GM21529 (cell line): ENCODE measurements around the gene ENDOG.

Source experiments
- ATAC-seq: cut with Tn5 transposase; IDR thresholded peaks from one replicate; pipeline ENCODE4 v1.9.1; 2021; ENCODE audit not compliant: unreplicated experiment

ENDOG gene

DNA sequence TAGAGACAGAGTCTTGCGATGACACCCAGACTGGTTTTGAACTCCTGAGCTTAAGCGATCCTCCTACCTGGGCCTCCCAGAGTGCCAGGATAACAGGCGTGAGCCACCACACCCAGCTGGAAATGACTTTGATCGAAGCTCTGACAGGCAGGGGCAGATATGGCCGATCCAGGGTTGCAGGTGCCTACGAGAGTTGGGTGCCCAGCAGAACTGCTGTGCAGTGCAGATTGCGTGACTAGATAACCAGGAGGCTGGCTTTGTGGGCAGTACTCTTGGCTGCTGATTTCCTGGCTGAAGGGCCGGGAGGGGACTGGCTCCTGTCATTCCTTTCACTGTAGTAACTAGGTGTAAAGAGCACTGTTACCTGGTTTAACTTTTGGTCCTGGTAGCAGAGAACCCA, 19.4 kb upstream of the ENDOG start:
- ATAC-seq = no peak

DNA sequence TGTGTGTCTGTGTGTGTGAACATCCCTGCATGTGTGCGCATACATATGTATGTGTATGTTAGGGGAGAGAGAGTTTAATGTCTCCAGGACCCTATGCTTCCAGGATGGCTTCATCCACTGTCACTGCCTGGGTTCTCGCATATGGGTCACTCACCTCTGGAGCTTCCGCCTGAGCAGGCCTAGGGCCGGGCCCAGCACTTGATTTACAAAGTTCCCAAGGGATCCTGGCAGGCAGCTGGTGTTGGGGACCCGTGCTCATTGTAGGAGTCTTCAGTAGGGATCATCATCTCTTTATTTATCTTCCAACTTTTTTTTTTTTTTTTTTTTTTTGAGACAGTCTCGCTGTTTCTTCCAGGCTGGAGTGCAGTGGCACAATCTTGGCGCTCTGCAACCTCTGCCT, 18.2 kb upstream of the ENDOG start:
- ATAC-seq = no peak

DNA sequence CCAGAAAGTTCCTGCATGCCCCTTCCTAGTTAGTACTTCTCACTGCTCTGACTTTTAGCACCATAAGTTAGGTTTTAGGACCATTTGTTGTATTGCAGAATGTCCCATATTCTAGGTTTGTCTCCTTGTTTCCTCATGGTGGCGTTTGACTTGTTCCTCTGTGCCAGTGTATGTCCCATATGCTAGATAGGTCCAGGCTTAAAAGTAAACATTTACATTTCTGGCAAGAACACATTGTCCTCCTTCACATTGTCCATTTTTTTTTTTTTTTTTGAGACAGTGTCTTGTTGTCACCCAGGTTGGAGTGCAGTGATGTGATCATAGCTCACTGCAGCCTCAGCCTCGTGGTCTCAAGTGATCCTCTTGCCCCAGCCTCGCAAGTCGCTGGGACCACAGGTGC, 15.8 kb upstream of the ENDOG start:
- ATAC-seq = no peak

DNA sequence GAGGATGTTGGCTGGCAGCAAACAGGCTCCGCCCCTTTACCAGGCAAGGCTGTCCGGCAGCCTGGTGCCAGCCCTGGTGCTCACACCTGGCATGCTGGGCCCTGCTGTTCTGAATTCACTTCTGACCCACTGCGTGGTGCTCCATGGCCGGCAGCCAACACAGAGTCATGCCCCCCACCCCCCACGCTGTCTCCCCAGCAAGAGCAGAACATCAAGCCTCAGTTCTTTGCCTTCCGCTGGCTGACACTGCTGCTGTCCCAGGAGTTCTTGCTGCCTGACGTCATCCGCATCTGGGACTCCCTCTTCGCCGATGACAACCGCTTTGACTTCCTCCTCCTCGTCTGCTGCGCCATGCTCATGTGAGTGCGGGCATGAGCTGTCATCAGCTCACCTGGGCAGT, 12.6 kb upstream of the ENDOG start:
- ATAC-seq = no peak

DNA sequence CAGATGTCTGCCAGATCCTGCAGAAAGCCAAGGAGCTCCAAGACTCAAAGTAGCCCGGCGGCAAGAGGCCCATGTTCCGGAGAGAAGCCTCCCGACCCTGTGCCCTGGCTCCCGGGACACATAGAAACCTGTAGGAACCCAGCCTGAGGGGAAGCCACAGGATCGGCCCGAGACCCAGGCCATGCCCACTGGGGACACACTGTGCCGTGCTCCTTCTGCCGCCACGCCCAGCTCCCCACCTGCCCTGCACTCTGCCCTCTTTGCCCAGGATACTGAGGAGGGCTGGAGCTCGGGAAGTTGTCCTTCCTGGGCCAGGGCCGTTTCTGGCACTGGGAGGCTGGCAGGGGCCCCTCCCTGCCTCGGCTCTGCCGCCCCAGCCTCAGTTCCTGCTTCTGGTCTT, 10.5 kb upstream of the ENDOG start:
- no peak for ATAC-seq

DNA sequence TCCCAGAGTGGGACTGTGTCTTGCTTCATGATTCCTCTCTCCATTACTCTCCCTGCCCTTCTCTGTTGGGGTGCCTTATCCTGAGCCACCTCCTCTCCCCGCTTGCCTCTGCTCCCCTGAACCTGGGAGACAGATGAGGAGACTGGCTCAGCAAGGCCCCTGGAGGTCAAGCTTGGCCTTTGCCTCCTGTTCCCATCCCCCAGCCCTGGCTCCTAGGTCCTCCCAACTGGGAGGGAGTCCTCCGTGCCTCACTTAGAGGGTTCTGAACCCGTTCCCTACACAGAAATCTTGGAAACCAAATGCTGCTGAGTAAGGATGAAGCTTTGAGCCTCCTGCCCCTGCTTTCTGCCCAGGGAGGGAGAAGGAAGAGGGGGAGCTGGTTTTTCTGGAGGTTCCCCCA, 9.8 kb upstream of the ENDOG start:
- ATAC-seq = no peak

DNA sequence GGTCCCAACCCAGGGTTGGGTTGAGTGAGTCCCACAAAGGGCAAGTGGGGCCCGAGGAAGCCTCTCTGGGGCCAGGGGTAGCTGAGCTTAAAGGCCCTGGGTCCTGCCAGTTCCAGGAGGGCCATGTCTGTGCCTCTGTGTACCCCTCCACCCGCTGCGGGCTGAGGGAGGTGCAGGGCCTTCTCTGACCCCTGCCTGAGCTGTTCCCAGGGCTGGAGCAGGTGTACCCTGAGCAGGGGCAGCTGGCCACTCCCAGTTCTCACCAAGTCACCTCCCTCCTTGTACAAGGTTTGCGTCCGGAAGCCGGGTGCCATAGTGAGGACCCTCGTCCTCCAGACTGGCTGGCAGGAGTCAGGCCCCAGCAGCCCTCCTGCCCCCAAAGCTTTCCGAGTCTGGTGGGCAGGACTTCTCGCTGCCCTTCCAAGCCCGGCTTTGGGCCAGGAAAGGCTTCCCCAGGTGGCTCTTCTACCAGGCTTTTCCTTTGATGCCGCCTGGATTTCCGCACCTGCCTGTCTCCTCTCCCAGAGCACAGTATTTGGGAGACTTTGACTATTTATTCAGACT, 9.2 kb upstream of the ENDOG start:
- ATAC-seq = no peak

DNA sequence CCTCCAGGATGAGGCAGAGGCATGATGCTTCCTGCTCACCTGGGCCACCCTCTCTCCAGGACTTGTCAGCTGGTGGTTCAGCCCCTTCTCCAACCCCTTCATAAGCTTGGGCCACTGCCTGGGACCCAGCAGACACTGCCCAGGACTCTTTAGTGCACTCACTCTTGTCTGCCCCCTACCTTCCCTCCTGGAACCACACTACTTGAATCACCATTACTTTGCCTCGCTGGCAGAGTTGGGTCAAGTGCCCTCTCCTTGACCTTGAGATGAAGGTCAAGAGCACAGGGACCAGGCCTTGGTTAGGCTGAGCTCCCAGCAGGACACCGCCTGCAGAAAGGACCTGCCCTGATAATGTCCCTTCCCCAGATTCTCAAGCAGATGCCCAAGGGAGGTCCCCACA, 8.5 kb upstream of the ENDOG start:
- ATAC-seq = no peak

DNA sequence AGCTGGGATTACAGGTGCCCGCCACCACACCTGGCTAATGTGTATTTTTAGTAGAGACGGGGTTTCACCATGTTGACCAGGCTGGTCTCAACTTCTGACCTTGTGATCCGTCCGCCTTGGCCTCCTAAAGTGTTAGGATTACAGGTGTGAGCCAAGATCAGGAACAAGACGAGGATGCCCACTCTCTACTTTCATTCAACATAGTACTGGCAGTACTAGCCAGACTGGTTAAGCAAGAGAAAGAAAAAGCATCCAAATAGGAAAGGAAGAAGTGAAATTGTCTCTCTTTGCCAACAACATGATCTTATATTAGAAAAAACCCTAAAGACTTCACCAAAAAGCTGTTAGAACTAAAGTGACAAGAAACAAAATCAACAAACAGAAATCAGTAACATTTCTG, 7.4 kb upstream of the ENDOG start:
- no peak for ATAC-seq

DNA sequence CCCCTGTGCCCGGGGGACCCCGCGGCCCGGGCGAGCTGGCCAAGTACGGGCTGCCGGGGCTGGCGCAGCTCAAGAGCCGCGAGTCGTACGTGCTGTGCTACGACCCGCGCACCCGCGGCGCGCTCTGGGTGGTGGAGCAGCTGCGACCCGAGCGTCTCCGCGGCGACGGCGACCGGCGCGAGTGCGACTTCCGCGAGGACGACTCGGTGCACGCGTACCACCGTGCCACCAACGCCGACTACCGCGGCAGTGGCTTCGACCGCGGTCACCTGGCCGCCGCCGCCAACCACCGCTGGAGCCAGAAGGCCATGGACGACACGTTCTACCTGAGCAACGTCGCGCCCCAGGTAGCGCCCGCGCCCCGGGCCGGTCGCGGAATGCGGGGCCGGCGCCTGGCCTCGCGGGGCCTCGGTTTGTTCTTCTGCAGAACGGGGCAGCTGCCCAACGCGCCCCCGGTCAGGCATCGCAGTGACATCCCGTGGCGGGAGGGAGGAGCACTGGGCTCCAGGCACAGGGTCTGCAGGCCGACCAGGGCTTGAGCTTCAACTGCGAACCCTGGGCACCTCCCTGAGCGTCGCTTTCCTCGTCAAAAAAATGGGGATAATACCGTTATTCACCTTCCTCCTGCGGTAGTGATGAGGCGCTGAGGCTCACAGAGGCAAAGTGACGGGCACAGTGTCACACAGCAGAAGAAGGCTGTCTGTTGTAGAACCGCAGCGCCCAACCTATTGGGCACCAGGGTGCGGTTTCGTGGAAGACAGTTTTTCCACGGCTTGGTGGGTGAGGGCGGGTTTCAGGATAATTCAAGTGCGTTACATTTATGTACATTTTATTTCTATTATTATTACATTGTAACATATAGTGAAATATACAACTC, 777 bp downstream of the ENDOG start:
- ATAC-seq = peak; percentile 24

DNA sequence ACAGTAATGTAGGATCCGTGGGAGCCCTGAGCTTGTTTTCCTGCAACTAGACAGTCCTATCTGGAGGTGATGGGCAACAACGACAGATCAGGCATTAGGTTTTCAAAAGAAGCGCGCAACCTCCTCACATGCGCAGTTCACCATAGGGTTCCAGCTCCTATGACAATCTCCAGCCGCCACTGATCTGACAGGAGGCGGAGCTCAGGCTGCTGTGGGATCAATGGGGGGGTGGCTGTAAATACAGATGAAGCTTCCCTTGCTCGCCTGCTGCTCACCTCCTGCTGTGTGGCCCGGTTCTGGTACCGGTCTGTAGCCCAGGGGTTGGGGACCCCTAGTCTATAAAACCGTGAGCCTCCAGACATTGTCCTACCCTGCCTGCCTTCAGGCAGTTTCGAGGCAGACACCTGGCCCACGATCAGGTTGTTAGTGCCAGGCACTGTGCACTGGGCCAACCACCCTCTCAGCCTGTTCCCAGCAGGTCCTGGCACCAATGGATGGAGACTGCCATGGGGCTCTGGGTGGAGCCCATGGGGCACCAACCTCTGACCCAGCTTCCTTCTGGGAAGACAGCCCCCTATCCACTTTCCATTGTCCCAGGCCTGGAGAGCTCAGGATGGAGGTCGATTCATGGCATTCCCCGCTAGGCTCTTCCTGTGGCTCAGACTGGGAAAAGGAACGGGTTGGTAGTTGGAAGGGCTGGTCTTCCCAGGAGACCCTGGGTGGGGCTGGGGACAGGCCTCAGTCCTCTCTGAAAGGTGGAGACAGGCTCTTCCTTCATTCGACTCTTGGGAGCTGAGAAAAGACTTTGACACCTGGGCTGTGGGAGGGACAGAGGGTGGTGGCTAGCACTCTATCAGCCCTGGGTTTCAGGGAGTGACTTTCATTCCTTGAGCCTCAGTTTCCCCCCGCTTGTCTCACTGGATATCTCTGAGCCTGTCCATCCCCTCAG, 1.7 kb downstream of the ENDOG start:
- no peak for ATAC-seq

DNA sequence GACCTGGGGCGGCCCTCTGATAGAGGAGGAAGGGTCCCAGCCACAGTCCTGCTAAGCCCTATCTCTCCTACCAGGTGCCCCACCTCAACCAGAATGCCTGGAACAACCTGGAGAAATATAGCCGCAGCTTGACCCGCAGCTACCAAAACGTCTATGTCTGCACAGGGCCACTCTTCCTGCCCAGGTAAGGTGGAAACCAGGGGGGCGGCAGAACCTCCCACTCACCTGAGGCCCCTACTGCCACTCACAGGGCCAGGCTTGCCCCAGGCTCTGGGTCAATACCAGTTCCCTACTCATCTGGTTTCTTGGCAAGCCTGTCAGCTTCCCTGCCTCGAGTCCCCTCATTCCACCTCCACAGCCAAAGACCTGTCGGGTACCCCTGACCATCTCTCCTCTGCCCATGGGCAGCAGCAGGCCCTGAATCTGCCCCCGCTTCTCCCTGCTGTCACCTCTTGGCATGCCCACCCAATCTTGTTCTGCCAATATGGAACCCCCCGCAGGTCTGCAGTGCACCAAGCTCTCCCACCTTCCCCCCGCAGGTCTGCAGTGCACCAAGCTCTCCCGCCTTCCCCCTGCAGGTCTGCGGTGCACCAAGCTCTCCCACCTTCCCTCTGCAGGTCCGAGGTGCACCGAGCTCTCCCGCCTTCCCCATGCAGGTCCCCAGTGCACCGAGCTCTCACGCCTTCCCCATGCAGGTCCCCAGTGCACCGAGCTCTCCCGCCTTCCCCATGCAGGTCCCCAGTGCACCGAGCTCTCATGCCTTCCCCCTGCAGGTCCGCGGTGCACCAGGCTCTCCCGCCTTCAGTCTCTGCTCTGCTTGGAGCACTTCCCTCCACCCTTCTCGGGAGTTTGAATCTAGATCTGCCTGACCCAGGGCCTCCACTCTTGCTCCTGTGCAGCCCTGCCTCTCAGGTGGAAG, 2.6 kb downstream of the ENDOG start:
- ATAC-seq = no peak

DNA sequence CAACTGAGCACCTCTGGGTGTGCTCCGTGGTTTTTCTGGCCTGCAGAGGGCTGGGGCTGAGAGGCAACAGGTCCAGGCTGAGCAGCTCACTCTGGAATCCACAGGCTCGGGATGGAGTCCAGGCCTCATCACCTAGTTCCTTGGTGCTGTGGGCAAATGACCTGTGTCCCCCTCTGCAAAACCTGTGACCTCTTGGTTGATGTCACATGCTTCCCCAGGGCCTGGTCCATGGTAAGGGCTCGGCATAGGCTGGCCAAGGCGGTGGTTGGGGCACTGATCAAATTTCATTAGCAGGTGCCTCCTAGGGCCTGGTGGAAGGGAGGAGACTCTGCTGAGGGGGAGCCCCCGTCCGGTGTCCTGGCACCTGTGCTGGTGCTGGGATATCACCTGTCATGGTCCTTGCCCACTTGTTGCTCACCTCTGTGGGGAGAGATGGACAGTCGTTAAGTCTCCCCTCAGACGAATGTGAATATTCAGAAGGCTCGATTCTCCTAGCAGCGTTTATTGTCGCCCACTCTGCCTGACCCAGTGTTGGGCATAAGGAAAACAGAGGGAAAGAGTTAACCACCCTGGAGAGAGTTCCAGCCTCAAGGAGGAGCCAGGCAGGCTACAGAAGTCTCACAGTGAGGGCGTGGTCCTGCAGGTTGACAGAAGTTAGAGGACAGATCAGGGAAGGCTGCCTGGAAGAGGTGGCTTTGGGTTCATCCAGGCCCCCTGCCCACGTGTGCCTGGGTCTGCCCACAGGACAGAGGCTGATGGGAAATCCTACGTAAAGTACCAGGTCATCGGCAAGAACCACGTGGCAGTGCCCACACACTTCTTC, 3.5 kb downstream of the ENDOG start:
- ATAC-seq = no peak

DNA sequence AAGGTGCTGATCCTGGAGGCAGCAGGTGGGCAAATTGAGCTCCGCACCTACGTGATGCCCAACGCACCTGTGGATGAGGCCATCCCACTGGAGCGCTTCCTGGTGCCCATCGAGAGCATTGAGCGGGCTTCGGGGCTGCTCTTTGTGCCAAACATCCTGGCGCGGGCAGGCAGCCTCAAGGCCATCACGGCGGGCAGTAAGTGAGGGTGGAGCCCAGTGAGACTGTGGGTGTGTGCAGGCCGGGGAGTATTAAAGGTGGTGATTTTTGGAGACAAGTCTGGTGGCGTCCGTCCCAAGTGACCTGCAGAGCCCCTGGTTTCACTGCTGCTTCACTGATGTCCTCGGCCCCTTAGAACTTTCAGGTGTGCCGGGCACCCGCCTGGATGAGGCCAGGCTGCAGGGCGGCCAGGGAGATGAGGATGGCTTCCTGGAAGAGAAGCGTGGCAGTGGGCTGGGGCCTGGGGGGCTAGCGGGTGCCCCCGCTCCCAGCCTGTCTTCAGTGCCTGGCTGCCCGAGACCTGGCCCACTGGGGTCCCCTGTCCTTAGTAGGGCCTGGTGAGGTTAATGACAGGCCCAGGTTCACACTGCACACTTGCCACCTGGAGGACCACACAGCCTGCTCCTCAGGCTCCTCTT, 4.2 kb downstream of the ENDOG start:
- ATAC-seq = no peak

DNA sequence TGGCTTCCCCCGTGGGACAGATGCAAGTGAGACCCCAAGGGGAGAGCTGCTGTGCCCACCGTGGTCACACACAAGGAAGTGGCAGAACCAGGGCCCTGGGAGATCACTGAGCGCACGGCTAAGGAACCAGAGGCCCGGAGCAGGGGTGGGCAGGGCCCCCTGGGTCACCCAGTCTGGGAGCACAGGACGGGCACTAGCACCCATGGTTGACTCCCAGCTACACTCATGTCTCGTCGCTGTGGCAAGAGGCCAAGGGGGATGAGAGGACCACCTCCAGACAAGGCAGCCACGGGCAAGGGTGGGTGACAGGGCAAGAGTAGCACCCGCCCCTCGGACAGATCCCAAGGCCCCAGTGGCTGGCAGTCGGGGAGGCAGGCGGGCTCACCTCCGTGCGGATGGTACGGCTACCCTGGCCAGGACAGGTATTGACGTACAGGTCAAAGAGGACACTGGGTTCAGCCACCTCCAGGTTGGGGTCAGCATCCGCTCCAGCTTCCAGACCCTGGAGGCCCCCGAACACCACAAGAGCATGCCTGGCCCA, 5.1 kb downstream of the ENDOG start:
- ATAC-seq = no peak

DNA sequence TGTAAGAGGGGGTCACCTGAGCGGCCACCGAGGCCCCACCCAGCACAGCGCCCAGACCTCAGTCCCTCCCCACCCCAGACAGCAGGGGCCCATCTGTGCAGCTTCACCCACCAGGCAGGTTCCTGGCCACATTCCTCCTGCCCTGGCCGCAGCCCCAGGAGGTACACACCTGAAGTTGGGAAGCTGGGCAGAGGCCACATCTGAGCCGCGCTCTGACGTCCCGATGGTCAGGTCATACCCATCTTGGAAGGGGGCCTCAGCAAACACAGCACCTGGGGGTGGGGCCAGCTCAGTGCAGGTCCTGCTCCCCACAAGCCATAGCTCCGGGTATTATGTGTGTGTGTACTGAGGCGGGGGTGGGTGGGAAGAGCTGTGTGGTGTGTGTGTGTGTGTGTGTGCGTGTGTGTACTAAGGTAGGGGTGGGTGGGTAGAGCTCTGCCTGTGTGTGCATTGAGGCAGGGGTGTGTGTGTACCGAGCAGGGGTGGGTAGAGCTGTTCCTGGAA, 5.7 kb downstream of the ENDOG start:
- no peak for ATAC-seq

DNA sequence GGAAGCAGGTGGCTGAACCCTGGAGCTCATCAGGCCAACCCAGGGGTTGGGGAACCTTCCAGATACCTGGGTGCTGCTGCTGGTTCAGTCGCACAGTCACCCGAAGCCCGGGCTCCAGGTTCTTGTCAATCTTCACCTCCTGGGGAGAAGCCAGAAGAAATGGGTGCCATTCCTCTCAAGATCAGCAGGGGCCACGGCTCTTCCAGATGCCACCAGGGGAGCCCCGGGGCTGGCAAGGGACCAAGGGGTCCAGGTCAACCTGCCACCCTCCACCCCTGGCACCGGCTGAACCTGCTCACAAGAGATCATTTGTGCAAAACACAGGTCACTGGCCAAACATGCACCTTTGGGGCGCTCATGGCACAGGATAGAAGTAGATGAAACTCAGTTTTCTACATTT, 6.6 kb downstream of the ENDOG start:
- no peak for ATAC-seq

DNA sequence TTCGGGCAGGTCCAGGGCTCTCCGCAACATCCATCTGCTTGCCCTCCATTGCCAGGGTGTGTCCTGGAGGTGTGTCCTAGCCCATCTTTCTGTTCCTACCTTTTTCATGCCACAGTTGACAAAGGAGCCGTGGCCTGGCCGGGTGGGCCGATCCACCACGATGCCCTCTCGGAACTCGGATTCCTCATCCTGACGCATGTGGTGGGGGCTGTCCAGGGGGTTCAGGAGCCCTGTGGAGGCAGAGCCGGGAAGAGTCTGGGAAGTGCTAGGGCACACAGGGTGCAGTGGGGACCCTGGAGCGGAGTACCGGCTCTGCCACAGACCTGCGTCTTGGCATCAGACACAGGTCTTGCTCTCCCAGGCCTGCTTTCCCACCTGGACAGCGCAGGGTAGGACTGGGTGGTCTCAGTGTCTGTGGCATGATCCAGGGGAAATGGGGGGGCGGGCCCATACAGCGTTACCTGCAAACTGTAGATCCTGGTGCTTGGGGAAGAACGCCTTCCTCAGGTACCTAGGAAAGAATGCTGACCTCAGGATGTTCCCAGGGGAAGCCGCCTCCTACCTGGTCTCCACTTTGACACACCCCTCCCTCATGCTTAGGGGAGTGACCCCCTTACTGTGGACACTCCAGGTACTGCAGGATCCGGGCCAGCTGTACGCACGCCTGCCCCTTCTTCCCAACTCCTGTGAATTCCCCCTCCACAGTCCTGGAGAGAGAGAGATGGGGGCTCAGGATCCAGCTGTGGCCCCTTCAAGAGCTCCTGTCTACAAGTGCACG, 7.8 kb downstream of the ENDOG start:
- ATAC-seq = no peak
